ENCODE data around the gene PARD6G. TPM values are rescaled to one million over a fixed set of nuclear protein-coding genes. Genes with fewer than 3 reads are reported as not detected.
A peak's percentile ranks its signal among the peaks of the same experiment; 100 is the strongest.

The PARD6G gene
- total RNA-seq, 3 donors from 2014 or later, result 1.9 to 14.4 (median 13.8) TPM

DNA sequence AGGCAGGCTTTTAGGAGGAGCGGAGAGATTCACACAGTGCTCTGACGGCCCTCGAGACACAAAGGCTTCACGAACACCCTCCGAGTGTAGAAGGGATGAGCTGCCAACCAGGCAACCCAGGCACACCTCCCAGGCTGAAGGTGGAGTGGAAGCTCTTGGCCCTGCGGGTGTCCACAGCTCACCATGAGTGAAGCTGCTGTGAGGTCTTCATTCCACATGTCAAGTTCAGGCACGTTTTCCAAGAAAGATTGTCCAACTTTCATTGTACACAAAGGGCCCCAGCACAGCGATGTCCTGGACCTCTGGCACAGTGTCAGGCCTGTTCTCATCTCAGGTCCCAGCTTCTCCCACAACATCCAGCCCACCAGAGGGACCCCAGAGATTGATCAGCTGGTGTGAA lies 13.4 kb downstream of the PARD6G start:
- intact Hi-C loops (cut with DNase I; ENCODE audit: low total_unique reads), result no loop called here
- H3K36me3 ChIP-seq, result no peaks in the 10 kb centered on the region
- no peak overlapping the region for H3K27ac ChIP-seq
- H3K4me3 ChIP-seq, result no peak overlapping the region
- H3K27me3 ChIP-seq, result no peaks in the 10 kb centered on the region
- no peak for TF ChIP-seq POLR2AphosphoS5 (IDR thresholded peaks at IDR 0.05)
- no peak for TF ChIP-seq POLR2A (IDR thresholded peaks at IDR 0.05)
- TF ChIP-seq, protein P1, sequence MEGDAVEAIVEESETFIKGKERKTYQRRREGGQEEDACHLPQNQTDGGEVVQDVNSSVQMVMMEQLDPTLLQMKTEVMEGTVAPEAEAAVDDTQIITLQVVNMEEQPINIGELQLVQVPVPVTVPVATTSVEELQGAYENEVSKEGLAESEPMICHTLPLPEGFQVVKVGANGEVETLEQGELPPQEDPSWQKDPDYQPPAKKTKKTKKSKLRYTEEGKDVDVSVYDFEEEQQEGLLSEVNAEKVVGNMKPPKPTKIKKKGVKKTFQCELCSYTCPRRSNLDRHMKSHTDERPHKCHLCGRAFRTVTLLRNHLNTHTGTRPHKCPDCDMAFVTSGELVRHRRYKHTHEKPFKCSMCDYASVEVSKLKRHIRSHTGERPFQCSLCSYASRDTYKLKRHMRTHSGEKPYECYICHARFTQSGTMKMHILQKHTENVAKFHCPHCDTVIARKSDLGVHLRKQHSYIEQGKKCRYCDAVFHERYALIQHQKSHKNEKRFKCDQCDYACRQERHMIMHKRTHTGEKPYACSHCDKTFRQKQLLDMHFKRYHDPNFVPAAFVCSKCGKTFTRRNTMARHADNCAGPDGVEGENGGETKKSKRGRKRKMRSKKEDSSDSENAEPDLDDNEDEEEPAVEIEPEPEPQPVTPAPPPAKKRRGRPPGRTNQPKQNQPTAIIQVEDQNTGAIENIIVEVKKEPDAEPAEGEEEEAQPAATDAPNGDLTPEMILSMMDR (IDR thresholded peaks at IDR 0.05), result no peak
- DNase-seq (ENCODE audit: low spot score in 2 of 2), result peak in 1 of 2 donors; percentile 37
- no peaks in the 10 kb centered on the region for H3K9me3 ChIP-seq
- peaks cover 0 to 3% of the 10 kb centered on the region in 2 donors for H3K4me1 ChIP-seq

DNA sequence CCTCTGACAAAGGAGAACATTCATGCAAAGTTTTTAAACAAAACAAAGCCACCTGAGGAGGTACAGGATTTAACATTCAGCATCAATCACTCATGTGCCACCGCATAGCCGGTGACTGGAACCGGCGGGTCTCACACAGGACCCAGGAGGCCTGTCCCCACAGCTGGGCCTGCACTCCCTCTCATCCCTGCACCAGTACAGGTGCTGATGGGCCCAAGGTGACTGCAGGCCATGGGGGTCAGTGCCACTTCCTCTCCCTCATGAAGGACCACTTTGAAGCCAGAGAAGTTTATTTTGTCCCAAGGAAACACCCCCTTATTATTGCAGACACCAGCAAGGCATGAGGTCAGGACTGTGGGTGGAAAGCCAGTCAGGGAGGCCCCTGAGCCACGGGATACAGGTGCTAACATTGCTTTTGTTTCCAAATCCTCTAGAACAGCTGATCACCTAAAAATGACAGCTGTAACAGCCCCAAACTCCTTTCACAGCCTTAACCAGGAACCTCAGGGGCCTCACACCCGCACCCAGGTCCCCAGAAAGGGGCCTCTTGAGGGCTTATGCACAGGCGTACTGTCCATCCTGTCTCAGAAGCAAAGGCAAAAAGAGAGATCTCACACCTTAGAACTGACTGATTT lies 14.0 kb downstream of the PARD6G start:
- H3K4me1 ChIP-seq, result peaks cover 0 to 3% of the 10 kb centered on the region in 2 donors
- no peak for DNase-seq (ENCODE audit: low spot score in 2 of 2)
- H3K27ac ChIP-seq, result no peak overlapping the region
- intact Hi-C loops (cut with DNase I; ENCODE audit: low total_unique reads), result no loop called here
- H3K36me3 ChIP-seq, result no peaks in the 10 kb centered on the region
- H3K4me3 ChIP-seq, result no peak overlapping the region
- no peaks in the 10 kb centered on the region for H3K9me3 ChIP-seq
- no peaks in the 10 kb centered on the region for H3K27me3 ChIP-seq
- TF ChIP-seq POLR2AphosphoS5 (IDR thresholded peaks at IDR 0.05) (no peak), POLR2A (IDR thresholded peaks at IDR 0.05) (no peak)

DNA sequence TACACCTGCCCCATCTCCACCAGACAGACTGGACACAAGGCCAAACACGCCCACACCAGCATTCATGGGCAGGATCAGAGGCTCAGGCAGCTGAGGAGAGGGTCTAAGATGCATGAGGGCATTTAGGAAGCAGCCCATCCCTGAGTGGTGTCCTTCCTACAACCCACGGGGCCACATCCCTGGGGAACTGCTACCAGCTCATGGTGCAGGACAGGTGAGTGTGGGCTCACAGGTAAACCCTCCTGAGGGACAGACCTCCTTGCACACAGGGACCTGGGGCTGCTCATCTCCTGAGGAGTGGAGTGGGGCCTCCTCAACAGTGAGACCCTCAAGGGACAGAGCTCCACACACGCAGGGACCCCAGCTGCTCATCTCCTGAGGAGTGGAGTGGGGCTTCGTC lies 14.6 kb downstream of the PARD6G start:
- Histone ChIP-seq H3K4me3 (no peak overlapping the region), H3K4me1 (peaks cover 0 to 3% of the 10 kb centered on the region in 2 donors), H3K27me3 (no peaks in the 10 kb centered on the region), H3K27ac (no peak overlapping the region), H3K9me3 (no peaks in the 10 kb centered on the region), H3K36me3 (no peaks in the 10 kb centered on the region)
- intact Hi-C loops (cut with DNase I; ENCODE audit: low total_unique reads), result no loop called here
- DNase-seq (ENCODE audit: low spot score in 2 of 2), result no peak
- TF ChIP-seq POLR2AphosphoS5 (IDR thresholded peaks at IDR 0.05), result no peak
- TF ChIP-seq POLR2A (IDR thresholded peaks at IDR 0.05), result no peak
- TF ChIP-seq, protein P1 (IDR thresholded peaks at IDR 0.05), result no peak

DNA sequence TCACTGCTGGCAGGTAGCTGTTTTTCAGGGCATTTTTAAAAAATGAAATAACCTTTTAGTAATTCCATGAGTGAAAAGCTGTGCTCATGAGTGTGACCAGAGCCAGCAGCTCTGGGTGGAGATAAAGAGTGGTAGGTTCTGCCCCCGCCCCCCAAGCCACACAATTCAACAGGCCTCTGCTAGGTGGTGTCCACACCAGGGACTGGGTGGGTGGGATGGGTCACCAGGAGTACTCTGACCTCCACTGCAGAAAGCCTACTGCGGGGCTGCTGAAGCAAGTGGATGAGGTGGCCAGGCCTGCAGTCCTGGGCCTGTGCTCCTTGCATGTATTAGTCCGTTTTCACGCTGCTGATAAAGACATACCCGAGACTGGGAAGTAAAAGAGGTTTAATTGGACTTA lies 15.3 kb downstream of the PARD6G start:
- no peaks in the 10 kb centered on the region for H3K9me3 ChIP-seq
- H3K4me1 ChIP-seq, result peaks cover 0 to 3% of the 10 kb centered on the region in 2 donors
- no peak for DNase-seq (ENCODE audit: low spot score in 2 of 2)
- intact Hi-C loops (cut with DNase I; ENCODE audit: low total_unique reads), result no loop called here
- no peak overlapping the region for H3K27ac ChIP-seq
- H3K4me3 ChIP-seq, result no peak overlapping the region
- no peaks in the 10 kb centered on the region for H3K36me3 ChIP-seq
- TF ChIP-seq POLR2AphosphoS5 (IDR thresholded peaks at IDR 0.05), result no peak
- no peaks in the 10 kb centered on the region for H3K27me3 ChIP-seq

DNA sequence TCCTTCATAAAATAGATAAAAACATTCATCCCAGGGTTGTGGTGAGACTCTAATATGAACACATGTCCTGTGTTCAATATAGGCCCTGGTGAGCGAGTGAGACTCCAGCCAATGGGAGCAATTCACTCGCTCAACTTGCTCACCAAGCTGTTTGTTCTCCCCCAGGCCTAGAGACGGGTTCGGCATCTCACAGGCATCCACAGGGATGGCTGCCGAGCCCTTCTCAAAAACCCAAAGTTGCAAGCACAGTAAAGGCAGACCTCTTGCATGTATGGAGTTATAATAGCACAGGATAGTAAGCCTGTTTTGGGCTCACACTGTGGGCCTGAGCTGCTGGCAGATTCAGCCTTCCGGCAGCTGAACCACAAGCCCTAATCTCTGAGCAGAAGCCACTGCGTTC lies 15.7 kb downstream of the PARD6G start:
- intact Hi-C loops (cut with DNase I; ENCODE audit: low total_unique reads), result no loop called here
- Histone ChIP-seq H3K27me3 (no peaks in the 10 kb centered on the region), H3K36me3 (no peaks in the 10 kb centered on the region), H3K4me1 (peaks cover 0 to 3% of the 10 kb centered on the region in 2 donors), H3K9me3 (no peaks in the 10 kb centered on the region), H3K27ac (no peak overlapping the region), H3K4me3 (no peak overlapping the region)
- DNase-seq (ENCODE audit: low spot score in 2 of 2), result no peak
- TF ChIP-seq, protein P1 (IDR thresholded peaks at IDR 0.05), result no peak
- no peak for TF ChIP-seq POLR2AphosphoS5 (IDR thresholded peaks at IDR 0.05)
- no peak for TF ChIP-seq POLR2A (IDR thresholded peaks at IDR 0.05)

DNA sequence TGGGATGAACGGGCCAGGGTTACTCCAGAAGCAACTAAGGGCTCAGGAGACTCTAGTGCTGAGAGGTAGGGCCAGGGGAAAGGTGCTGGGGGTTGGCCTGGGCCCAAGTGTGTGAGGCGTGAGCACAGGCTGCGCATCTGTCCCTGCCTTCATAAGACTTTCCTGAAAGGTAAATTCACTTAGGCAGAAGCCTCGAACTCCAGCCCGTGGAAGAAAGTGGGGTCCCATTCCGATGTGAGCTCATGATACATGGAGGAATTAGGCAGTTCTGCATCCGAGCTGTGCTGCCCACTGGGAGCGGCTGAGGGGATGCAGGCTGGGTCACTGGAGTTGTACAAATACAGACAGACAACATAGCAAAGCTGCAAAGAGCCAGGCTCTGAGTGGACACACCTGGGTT lies 16.2 kb downstream of the PARD6G start:
- DNase-seq (ENCODE audit: low spot score in 2 of 2), result no peak
- TF ChIP-seq, protein P1 (IDR thresholded peaks at IDR 0.05), result no peak
- TF ChIP-seq POLR2A (IDR thresholded peaks at IDR 0.05) (no peak), POLR2AphosphoS5 (IDR thresholded peaks at IDR 0.05) (no peak)
- Histone ChIP-seq H3K36me3 (no peaks in the 10 kb centered on the region), H3K9me3 (no peaks in the 10 kb centered on the region), H3K27me3 (no peaks in the 10 kb centered on the region), H3K4me3 (no peak overlapping the region), H3K27ac (no peak overlapping the region), H3K4me1 (peaks cover 0 to 3% of the 10 kb centered on the region in 2 donors)
- intact Hi-C loops (cut with DNase I; ENCODE audit: low total_unique reads), result no loop called here
